H54 (cell line): ENCODE data around the gene G6PC1.
"Not testable (repeated sequence)": the region's sequence is repeated elsewhere in the genome, so short reads cannot be mapped to it uniquely, and the experiment has no call there.

Experiments used
- DNase-seq: peaks from one replicate; pipeline ENCODE4 v3.0.0; 2011; ENCODE audit warnings: low spot score, mixed read lengths; ENCODE audit not compliant: insufficient read length
- FAIRE-seq: peaks from 3 replicates; lab custom pipeline; 2011; peaks lifted over from hg19 to GRCh38; lab: Jason Lieb, UNC
- POLR2A ChIP-seq: IDR thresholded peaks from 2 replicates; pipeline ENCODE4 v1.6.1; 2011; ENCODE audit warnings: low read depth, mild to moderate bottlenecking, low read length

G6PC1 gene

GRCh38 chr17:42866631-42867575, 33.7 kb upstream of the G6PC1 start:
- no peak for FAIRE-seq

GRCh38 chr17:42867694-42868261, 32.8 kb upstream of the G6PC1 start:
- not testable (repeated sequence) for DNase-seq, FAIRE-seq

More at GRCh38 chr17:42866631-42867575, 33.7 kb upstream of the G6PC1 start:
- TF ChIP-seq POLR2A, result no peak
- no peak for DNase-seq

- no peak for TF ChIP-seq POLR2A
- DNase-seq, result no peak
- no peak for FAIRE-seq
Observed at GRCh38 chr17:42868338-42868737, 32.3 kb upstream of the G6PC1 start.

DNA sequence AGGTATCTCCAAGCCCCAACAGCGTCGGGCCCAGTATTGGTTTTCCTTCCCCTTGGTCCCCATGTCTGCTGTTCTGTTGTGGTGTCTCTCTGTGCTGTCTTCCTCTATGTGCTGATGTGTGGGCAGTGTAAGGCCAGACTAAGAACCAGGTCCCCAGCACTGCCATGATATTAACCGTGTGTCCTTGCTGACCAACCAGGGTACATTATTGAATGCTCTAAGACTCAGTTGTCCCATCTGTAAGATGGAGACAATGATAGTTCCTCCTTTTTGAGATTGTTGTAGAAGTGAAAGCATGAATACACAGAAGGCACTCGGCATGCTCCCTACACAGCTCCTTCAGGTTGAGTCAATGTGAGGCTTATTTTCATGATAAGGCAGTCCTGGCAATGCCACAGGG, 29.0 kb upstream of the G6PC1 start:
- no peak for FAIRE-seq

GRCh38 chr17:42872251-42872965, 28.2 kb upstream of the G6PC1 start:
- DNase-seq (no peak), FAIRE-seq (no peak)
- TF ChIP-seq POLR2A, result no peak

More for the DNA sequence above, 29.0 kb upstream of the G6PC1 start:
- no peak for DNase-seq
- TF ChIP-seq POLR2A, result no peak

DNA sequence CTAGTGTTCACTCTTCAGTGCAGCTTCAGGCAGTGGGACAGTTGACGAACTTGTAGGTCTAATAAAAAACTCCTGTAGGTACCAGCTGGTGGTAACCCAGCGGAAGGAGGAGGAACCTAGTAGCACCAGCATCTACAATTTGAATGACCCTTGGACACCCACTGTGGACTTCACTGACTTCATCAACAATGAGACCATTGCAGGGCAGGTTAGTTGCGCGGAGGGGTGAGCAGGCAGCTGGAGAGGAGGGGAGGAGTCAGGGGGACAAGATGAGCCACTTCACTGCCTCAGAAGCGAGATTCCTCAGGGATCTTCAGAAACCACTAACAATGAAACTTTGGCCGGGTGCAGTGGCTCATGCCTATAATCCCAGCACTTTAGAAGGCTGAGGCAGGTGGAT, 27.3 kb upstream of the G6PC1 start:
- FAIRE-seq (no peak), DNase-seq (no peak)
- TF ChIP-seq POLR2A, result no peak

GRCh38 chr17:42873932-42874695, 26.5 kb upstream of the G6PC1 start:
- not testable (repeated sequence) for DNase-seq, FAIRE-seq

- FAIRE-seq (no peak), DNase-seq (no peak)
- TF ChIP-seq POLR2A, result no peak
Observed at GRCh38 chr17:42877037-42877436, 23.6 kb upstream of the G6PC1 start.

DNA sequence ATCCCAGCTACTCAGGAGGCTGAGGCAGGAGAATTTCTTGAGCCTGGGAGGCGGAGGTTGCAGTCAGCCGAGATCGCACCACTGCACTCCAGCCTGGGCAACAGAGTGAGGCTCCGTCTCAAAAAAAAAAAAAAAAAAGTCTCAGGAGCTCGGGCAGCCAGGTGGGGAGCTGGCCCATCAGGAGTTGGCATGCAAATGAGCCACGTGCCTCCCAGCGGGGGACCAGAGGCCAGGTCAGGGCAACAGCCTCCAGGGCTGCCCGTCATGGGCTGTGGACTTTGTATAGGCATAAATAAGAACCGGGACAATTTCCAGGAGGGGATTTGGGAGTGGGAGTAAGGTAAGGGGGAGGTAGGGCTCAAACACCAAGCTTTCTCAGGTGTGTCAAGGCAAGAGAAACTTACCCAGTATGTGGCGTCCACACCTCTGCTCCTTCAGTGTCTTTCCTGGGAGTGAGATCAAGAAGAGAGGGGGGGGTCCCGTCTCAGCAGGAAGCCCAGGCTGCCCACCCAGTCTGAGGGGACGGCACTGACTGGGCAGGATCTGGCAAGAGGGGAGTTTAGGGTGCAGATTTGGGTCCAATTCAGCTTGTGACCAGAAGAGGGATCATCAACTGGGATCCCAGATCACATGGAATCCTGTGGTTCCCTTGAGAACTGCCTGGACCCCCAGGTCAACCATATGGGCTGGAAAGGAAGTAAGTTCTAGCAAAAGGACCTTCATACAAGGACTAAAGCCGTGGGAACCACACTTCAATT, 22.3 kb upstream of the G6PC1 start:
- no peak for TF ChIP-seq POLR2A
- FAIRE-seq (no peak), DNase-seq (no peak)

GRCh38 chr17:42878924-42879595, 21.5 kb upstream of the G6PC1 start:
- no peak for FAIRE-seq
- no peak for TF ChIP-seq POLR2A
- DNase-seq, result no peak

DNA sequence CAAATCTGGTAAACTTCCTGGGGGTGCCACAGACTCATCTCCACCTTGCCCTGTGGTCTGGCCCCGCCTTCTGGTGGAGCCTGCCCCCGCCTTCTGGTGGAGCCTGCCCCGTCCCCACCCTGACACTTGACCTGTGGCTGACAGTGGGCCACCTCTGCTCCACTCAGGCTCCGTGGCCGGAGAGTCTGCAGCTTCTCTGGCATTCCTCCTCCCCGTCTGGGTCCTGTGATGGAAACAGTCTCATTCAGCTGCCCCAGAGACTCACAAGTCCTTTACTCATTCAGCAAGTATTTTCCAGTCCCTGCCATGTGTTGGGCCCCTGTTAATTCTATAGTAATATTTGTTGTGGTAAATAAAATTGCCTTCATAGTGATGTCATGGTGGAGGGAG, 21.0 kb upstream of the G6PC1 start:
- DNase-seq (peak; percentile 30), FAIRE-seq (no peak)
- TF ChIP-seq POLR2A, result no peak

- FAIRE-seq, result no peak
- TF ChIP-seq POLR2A, result no peak
- no peak for DNase-seq
Observed at GRCh38 chr17:42880776-42881310, 19.8 kb upstream of the G6PC1 start.

DNA sequence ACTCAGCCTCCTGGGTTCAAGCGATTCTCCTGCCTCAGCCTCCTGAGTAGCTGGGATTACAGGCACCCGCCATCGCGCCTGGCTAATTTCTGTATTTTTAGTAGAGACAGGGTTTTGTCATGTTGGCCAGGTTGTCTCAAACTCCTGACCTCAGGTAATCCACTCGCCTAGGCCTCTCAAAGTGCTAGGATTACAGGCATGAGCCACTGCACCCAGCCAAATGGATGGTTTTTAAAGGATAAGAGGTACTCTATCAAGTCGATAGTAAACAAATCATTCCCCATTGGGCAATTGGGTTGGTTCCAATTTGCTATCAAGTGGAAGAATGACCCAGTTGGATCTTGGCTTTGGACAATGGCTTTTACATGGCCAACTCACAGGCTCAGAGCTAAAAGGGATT, 18.9 kb upstream of the G6PC1 start:
- DNase-seq, FAIRE-seq: not testable (repeated sequence)
